ENCODE data around the gene KMT5B.

DNA sequence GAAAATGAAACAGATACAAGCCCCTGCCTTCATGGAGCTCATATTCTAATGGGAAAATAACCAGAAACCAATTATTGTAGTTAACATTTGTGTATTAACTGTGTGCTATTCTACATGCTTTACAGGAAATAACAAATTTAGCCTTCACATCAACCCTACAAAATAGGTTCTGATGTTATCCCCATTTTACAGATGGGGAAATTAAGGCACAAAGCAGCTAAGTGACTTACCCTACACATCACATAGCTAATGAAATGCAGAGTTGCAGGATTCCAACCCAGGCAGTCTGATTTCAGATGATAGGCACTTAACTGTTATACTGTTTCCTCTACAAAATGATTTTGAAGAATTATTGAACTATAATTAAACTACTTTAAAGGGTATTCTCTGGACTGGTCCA is 43.7 kb downstream of the KMT5B start:
- TF ChIP-seq, protein P1, sequence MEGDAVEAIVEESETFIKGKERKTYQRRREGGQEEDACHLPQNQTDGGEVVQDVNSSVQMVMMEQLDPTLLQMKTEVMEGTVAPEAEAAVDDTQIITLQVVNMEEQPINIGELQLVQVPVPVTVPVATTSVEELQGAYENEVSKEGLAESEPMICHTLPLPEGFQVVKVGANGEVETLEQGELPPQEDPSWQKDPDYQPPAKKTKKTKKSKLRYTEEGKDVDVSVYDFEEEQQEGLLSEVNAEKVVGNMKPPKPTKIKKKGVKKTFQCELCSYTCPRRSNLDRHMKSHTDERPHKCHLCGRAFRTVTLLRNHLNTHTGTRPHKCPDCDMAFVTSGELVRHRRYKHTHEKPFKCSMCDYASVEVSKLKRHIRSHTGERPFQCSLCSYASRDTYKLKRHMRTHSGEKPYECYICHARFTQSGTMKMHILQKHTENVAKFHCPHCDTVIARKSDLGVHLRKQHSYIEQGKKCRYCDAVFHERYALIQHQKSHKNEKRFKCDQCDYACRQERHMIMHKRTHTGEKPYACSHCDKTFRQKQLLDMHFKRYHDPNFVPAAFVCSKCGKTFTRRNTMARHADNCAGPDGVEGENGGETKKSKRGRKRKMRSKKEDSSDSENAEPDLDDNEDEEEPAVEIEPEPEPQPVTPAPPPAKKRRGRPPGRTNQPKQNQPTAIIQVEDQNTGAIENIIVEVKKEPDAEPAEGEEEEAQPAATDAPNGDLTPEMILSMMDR (conservative IDR thresholded peaks at IDR 0.05; ENCODE audit: low read depth in 2 of 2) = no peak
- TF ChIP-seq JUNB (IDR thresholded peaks at IDR 0.05; ENCODE audit: unreplicated experiment) = no peak
- no peak for TF ChIP-seq POLR2AphosphoS5 (IDR thresholded peaks at IDR 0.05; ENCODE audit: low read depth)
- no peak for TF ChIP-seq EZH2 (IDR thresholded peaks at IDR 0.05; ENCODE audit: low read depth, unreplicated experiment)
- TF ChIP-seq CREB1 (CRISPR knock-in tag; IDR thresholded peaks at IDR 0.05; ENCODE audit: low read depth) = no peak
- TF ChIP-seq, protein P2, sequence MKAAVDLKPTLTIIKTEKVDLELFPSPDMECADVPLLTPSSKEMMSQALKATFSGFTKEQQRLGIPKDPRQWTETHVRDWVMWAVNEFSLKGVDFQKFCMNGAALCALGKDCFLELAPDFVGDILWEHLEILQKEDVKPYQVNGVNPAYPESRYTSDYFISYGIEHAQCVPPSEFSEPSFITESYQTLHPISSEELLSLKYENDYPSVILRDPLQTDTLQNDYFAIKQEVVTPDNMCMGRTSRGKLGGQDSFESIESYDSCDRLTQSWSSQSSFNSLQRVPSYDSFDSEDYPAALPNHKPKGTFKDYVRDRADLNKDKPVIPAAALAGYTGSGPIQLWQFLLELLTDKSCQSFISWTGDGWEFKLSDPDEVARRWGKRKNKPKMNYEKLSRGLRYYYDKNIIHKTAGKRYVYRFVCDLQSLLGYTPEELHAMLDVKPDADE (IDR thresholded peaks at IDR 0.05) = no peak
- TF ChIP-seq, protein P3, sequence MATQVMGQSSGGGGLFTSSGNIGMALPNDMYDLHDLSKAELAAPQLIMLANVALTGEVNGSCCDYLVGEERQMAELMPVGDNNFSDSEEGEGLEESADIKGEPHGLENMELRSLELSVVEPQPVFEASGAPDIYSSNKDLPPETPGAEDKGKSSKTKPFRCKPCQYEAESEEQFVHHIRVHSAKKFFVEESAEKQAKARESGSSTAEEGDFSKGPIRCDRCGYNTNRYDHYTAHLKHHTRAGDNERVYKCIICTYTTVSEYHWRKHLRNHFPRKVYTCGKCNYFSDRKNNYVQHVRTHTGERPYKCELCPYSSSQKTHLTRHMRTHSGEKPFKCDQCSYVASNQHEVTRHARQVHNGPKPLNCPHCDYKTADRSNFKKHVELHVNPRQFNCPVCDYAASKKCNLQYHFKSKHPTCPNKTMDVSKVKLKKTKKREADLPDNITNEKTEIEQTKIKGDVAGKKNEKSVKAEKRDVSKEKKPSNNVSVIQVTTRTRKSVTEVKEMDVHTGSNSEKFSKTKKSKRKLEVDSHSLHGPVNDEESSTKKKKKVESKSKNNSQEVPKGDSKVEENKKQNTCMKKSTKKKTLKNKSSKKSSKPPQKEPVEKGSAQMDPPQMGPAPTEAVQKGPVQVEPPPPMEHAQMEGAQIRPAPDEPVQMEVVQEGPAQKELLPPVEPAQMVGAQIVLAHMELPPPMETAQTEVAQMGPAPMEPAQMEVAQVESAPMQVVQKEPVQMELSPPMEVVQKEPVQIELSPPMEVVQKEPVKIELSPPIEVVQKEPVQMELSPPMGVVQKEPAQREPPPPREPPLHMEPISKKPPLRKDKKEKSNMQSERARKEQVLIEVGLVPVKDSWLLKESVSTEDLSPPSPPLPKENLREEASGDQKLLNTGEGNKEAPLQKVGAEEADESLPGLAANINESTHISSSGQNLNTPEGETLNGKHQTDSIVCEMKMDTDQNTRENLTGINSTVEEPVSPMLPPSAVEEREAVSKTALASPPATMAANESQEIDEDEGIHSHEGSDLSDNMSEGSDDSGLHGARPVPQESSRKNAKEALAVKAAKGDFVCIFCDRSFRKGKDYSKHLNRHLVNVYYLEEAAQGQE (IDR thresholded peaks at IDR 0.05; ENCODE audit: unreplicated experiment) = no peak
- TF ChIP-seq EZH2phosphoT487 (IDR thresholded peaks at IDR 0.05; ENCODE audit: unreplicated experiment) = no peak
- TF ChIP-seq NANOG (IDR thresholded peaks at IDR 0.05; ENCODE audit: borderline replicate concordance) = no peak
